HUDEP-2 (cell line): Measurements from ENCODE around the gene CDK6.
"Not testable (repeated sequence)": the region's sequence is repeated elsewhere in the genome, so short reads cannot be mapped to it uniquely, and the experiment has no call there.

ENCODE experiments used
- DNase-seq, 76 experiments: peaks; one replicate each; lab custom pipeline; 2025; ENCODE audit not compliant: unreplicated experiment in 76 of 76; lab: John Stamatoyannopoulos, UW

Gene CDK6

GRCh38 chr7:92608380-92609322 lies 227.7 kb downstream of the CDK6 start:
- no peak for DNase-seq

DNA sequence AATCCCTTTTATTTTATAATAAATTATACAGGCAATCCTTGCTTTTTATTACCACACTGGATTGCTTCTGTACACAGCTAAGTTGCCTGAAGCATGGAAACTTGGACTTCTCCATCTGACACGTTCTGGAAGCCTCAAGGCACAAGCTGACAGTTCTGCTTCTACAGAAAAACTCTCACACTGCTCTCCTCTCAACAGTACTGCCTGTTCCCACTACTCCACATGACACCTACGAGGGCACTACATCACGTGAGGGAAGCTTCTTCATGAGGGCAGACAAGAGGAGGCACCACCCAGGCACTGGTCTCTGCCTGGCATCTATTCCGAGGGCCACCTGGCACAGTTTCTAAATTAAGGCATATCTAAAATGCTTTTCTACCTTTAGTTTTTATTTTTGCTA lies 229.4 kb downstream of the CDK6 start:
- DNase-seq: no peak

- DNase-seq: not testable (repeated sequence)
Measured at GRCh38 chr7:92604517-92604916, 231.9 kb downstream of the CDK6 start.

DNA sequence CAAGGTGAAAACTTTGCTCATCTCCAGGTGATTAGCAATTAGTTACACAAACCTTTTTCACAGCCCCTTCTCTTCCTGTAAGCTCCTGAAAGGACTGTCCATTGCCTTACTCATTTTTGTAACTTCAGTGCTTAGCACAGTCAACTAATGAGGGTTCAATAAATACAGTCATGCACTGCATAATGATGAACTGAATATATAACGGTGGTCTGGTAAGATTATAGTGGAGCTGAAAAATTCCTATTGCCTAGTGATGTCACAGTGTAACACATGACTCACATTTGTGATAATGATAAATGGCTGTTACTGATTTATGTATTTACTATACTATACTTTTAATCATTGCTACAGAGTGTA lies 233.3 kb downstream of the CDK6 start:
- no peak for DNase-seq

GRCh38 chr7:92602352-92603088 lies 233.9 kb downstream of the CDK6 start:
- no peak for DNase-seq

- DNase-seq: no peak
Measured at GRCh38 chr7:92598310-92598981, 237.9 kb downstream of the CDK6 start.

DNA sequence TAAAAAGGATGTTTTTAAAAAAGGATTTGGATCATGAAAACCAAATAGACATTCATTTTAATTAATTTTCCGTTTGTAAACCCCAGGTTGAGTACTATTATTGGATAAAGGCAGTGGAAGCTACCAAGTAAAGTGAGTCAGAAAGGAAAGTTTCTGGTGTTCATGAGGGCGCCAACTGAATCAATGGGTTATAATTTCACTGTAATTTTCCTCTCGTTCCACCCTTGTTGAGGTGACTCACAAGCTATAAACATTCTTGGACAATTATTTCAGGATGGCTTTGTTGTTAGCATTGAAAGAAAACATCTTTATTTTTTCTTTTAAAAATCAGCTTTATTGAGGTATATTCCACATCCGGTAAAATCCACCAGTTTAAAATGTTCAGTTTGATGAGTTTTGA lies 241.1 kb downstream of the CDK6 start:
- DNase-seq: no peak

GRCh38 chr7:92594746-92595145 lies 241.6 kb downstream of the CDK6 start:
- no peak for DNase-seq

- no peak for DNase-seq
Measured at GRCh38 chr7:92590711-92591310, 245.6 kb downstream of the CDK6 start.

- DNase-seq: no peak
Measured at GRCh38 chr7:92589056-92589455, 247.3 kb downstream of the CDK6 start.

DNA sequence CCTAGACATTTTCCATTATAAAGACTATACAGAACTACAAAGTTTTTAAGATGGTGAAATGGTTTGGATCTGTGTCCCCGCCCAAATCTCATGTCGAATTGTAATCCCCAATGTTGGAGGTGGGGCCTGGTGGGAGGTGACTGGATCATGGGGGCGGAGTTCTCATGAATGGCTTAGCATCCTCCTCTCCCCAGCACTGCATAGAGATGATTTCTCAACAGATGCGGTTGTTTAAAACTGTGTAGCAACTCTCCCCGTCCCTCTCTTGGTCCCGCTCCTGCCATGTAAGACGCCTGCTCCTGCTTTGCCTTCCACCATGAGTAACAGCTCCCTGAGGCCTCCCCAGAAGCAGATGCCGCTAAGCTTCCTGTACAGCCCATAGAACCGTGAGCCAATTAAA lies 247.8 kb downstream of the CDK6 start:
- DNase-seq: peak in 6 of 76 experiments; percentile 2 to 23 (median 6)

- peak in 12 of 76 experiments; percentile 1 to 46 (median 14) for DNase-seq
Measured at GRCh38 chr7:92586841-92587240, 249.5 kb downstream of the CDK6 start.

- peak in 3 of 76 experiments; percentile 8 to 46 (median 17) for DNase-seq
Measured at GRCh38 chr7:92586403-92586802, 250.0 kb downstream of the CDK6 start.

GRCh38 chr7:92584953-92585352 lies 251.4 kb downstream of the CDK6 start:
- DNase-seq: no peak

- DNase-seq: no peak
Measured at GRCh38 chr7:92582948-92583347, 253.4 kb downstream of the CDK6 start.

DNA sequence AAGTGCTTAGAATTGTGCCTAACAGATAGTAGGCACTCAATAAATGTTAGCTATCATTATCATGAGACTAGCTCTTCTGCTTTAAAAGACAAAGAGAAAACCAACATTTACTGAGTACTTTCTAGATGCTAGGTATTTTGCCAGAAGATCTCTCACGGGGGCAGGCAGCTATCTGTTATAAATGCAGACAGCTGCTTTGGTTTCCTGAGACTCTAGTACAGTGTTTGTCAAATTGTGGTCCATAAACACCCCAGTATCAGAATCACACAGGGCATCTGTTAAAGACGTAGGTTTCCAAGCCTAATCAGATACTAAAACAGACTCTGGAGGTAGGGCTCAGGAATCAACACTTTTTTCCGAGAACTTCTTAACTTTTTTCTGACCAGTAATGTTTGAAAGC lies 260.1 kb downstream of the CDK6 start:
- DNase-seq: no peak

DNA sequence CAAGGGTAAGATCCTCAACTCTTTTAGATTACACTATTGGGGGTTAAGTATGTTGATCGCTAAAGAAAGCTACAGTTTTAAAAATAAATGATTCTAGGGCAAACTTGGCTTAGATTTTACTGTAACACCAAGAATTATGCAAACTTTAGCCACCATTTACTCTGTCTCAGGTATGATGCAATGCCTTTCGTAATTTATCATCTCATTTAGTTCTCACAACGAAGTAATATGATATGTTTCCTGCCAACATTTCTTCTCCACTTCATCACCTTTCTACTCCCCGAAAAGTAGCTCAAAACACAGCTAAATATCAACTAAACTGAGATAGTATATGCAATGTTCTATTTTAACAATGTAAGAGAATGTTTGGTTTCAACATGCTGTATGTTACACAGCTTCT lies 267.2 kb downstream of the CDK6 start:
- no peak for DNase-seq

DNA sequence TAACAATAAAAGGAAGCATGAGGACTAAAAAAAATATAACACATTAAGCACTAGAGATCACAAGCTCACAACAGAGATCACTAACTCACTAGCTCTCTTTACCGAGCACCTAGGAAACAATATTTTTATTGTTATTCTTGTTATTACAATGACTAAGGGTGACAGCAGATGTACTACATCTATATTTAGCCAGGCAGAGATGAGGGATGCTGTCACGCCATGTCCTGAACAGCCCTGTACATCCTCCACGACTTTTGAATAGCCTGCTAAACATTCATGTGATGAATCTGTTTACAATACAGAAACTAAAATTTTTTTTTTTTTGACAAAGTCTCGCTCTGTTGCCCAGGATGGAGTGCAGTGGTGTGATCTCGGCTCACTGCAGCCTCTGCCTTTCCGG lies 268.9 kb downstream of the CDK6 start:
- DNase-seq: no peak

GRCh38 chr7:92563345-92563744 lies 273.0 kb downstream of the CDK6 start:
- no peak for DNase-seq

DNA sequence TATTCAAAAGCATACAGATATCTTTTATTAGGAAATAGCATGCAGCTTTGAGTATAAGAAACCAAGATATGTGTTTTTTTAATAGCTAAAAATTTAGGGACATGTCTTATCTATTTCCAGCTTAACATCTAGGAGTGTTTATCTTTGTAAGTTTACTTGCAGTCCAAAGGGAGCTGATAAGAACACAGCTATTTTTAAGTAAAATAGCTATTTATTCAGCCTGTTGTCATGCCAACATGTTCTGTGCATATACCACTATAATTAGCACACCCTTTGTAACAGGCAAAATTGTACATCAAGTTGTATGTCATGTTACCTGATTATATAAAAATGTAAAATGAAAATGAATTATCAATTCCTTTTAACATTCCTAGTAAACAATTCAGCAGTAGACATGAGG lies 275.8 kb downstream of the CDK6 start:
- DNase-seq: no peak

GRCh38 chr7:92557808-92558362 lies 278.5 kb downstream of the CDK6 start:
- no peak for DNase-seq
